Stomach (tissue), 4 donors: ENCODE results near the gene SPOCD1.

Source experiments
- CTCF ChIP-seq, 7 experiments: fragments of 450-650 bp in 4 of 7; fragments of 200-600 bp in 3 of 7; sonication (generic) in 3 of 7; IDR thresholded peaks; one replicate each; pipeline ENCODE4 v1.5.1; 2016 to 2019; ENCODE audit warnings: antibody characterized with exemption in 7 of 7, control low read depth in 2 of 7, mild to moderate bottlenecking in 1 of 7
- POLR2A ChIP-seq, 4 donors: fragments of 450-650 bp; IDR thresholded peaks; one replicate each; pipeline ENCODE4 v1.6.1; 2016; ENCODE audit warnings: antibody characterized with exemption in 4 of 4, control low read depth in 2 of 4, mild to moderate bottlenecking in 1 of 4, moderate library complexity in 1 of 4
- POLR2AphosphoS5 ChIP-seq, 3 donors: sonication (generic); formaldehyde crosslinking; IDR thresholded peaks; one replicate each; pipeline ENCODE4 v1.6.1; 2016; ENCODE audit warnings: antibody characterized with exemption in 3 of 3

- TF ChIP-seq POLR2AphosphoS5 (IDR thresholded peaks at IDR 0.05) (no peak), CTCF (IDR thresholded peaks at IDR 0.05) (no peak), POLR2A (IDR thresholded peaks at IDR 0.05) (no peak)
Measured at GRCh38 chr1:31803610-31804009, 12.2 kb downstream of the SPOCD1 start.
